H1 (cell line): ENCODE data around the gene KRTAP9-7. TPM values are rescaled to one million over a fixed set of nuclear protein-coding genes. Genes with fewer than 3 reads are reported as not detected.

ENCODE experiments used
- CTCF ChIA-PET: fragments of 300-600 bp; sonication (Branson Sonifier 250); formaldehyde crosslinking; loops from one replicate; lab custom pipeline; 2021; ENCODE audit not compliant: partially characterized antibody; lab: Charles Lee
- POLR2A ChIA-PET: fragments of 300-600 bp; sonication (Branson Sonifier 250); formaldehyde crosslinking; loops from one replicate; lab custom pipeline; 2021; ENCODE audit warnings: inconsistent platforms; ENCODE audit not compliant: partially characterized antibody; lab: Charles Lee
- DNase-seq, 2 experiments: peaks; one replicate each; pipeline versions ENCODE4 v3.0.0 to v3.0.0-alpha.2; 2010 to 2022; ENCODE audit warnings: low spot score in 2 of 2, low read depth in 1 of 2, mixed read lengths in 1 of 2
- FAIRE-seq: peaks from 2 replicates; lab custom pipeline; 2011; peaks lifted over from hg19 to GRCh38; lab: Jason Lieb, UNC
- H2AFZ ChIP-seq: 2 replicates; pipeline ENCODE4 v1.8.1; 2012; ENCODE audit warnings: low read length, inconsistent platforms
- H2AK5ac ChIP-seq: 2 replicates; pipeline ENCODE4 v1.6.1; 2013; ENCODE audit warnings: low read depth, low read length
- H2BK120ac ChIP-seq: replicated peaks from 2 replicates; pipeline ENCODE3; 2013; ENCODE audit warnings: low read depth, low read length, inconsistent platforms
- H2BK12ac ChIP-seq: 2 replicates; pipeline ENCODE4 v1.6.1; 2013; ENCODE audit warnings: low read depth, low read length
- H2BK15ac ChIP-seq: 2 replicates; pipeline ENCODE4 v1.6.1; 2013; ENCODE audit warnings: low read length
- H2BK20ac ChIP-seq: 2 replicates; pipeline ENCODE4 v1.6.1; 2013; ENCODE audit warnings: low read length
- H2BK5ac ChIP-seq: 2 replicates; pipeline ENCODE4 v1.6.1; 2013; ENCODE audit warnings: low read depth, low read length
- H3K14ac ChIP-seq: 2 replicates; pipeline ENCODE4 v1.6.1; 2013; ENCODE audit warnings: inconsistent platforms; ENCODE audit not compliant: insufficient read length
- H3K18ac ChIP-seq: 2 replicates; pipeline ENCODE4 v1.6.1; 2013; ENCODE audit warnings: low read length; ENCODE audit errors: extremely low read depth
- H3K23ac ChIP-seq: 2 replicates; pipeline ENCODE4 v1.6.1; 2013; ENCODE audit warnings: inconsistent platforms; ENCODE audit not compliant: insufficient read length
- H3K23me2 ChIP-seq: 2 replicates; pipeline ENCODE4 v1.6.1; 2013; ENCODE audit warnings: low read depth, low read length
- H3K27ac ChIP-seq: 2 replicates; pipeline ENCODE4 v1.6.1; 2011; ENCODE audit warnings: low read depth, low read length, inconsistent platforms
- H3K27me3 ChIP-seq, 4 experiments: replicated peaks in 1 of 4; 1 replicate in 1 of 4; 2 replicates in 3 of 4; pipeline versions ENCODE4 v1.6.1 to v1.8.1; 2011 to 2013; ENCODE audit warnings: low read length in 3 of 4, mild to moderate bottlenecking in 3 of 4, inconsistent platforms in 2 of 4, mixed read lengths in 2 of 4, moderate library complexity in 1 of 4; ENCODE audit not compliant: control insufficient read depth in 3 of 4, insufficient read depth in 3 of 4; ENCODE audit errors: extremely low read depth in 1 of 4
- H3K36me3 ChIP-seq, 4 experiments: 2 replicates each; pipeline versions ENCODE4 v1.6.1 to v1.8.1; 2011 to 2013; ENCODE audit warnings: mild to moderate bottlenecking in 4 of 4, low read length in 3 of 4, moderate library complexity in 2 of 4, control low read depth in 1 of 4, inconsistent platforms in 1 of 4; ENCODE audit not compliant: insufficient read depth in 4 of 4, control insufficient read depth in 2 of 4
- H3K4ac ChIP-seq: replicated peaks from 2 replicates; pipeline ENCODE3; 2013; ENCODE audit warnings: low read length, low read depth, mixed read lengths, inconsistent platforms; ENCODE audit not compliant: insufficient read length
- H3K4me1 ChIP-seq, 4 experiments: replicated peaks in 1 of 4; 1 replicate in 1 of 4; 2 replicates in 3 of 4; pipeline versions ENCODE4 v1.6.1 to v1.8.1; 2011 to 2013; ENCODE audit warnings: low read length in 3 of 4, inconsistent platforms in 2 of 4, mixed read lengths in 1 of 4; ENCODE audit not compliant: insufficient read depth in 4 of 4, control insufficient read depth in 3 of 4
- H3K4me2 ChIP-seq, 2 experiments: 2 replicates each; pipeline versions ENCODE4 v1.6.1 to v1.8.1; 2011 to 2013; ENCODE audit warnings: low read depth in 2 of 2, low read length in 2 of 2, control low read depth in 1 of 2, inconsistent platforms in 1 of 2, mild to moderate bottlenecking in 1 of 2; ENCODE audit not compliant: insufficient read depth in 1 of 2
- H3K4me3 ChIP-seq, 4 experiments: fragments of 200-600, 300-600 bp in 1 of 4; sonication (generic), shearing (Covaris generic), sonication (Bioruptor Twin) in 1 of 4; 2 replicates each; pipeline versions ENCODE4 v1.5.1 to v1.8.1; 2011 to 2016; ENCODE audit warnings: low read length in 4 of 4, low read depth in 3 of 4, control low read depth in 2 of 4, inconsistent platforms in 2 of 4, mild to moderate bottlenecking in 2 of 4, mixed read lengths in 1 of 4, moderate library complexity in 1 of 4; ENCODE audit not compliant: insufficient read depth in 2 of 4; ENCODE audit errors: extremely low read depth in 1 of 4
- H3K56ac ChIP-seq: replicated peaks from 2 replicates; pipeline ENCODE3; 2013; ENCODE audit warnings: low read depth, mild to moderate bottlenecking, mixed read lengths, low read length, inconsistent platforms; ENCODE audit not compliant: insufficient read length
- H3K79me1 ChIP-seq: 2 replicates; pipeline ENCODE4 v1.6.1; 2013; ENCODE audit warnings: low read depth, low read length, control low read depth
- H3K79me2 ChIP-seq, 2 experiments: 2 replicates each; pipeline versions ENCODE4 v1.6.1 to v1.8.1; 2012 to 2013; ENCODE audit warnings: low read length in 2 of 2, mild to moderate bottlenecking in 2 of 2, inconsistent platforms in 1 of 2; ENCODE audit not compliant: insufficient read depth in 2 of 2, control insufficient read depth in 1 of 2
- H3K9ac ChIP-seq, 4 experiments: replicated peaks in 1 of 4; 1 replicate in 1 of 4; 2 replicates in 3 of 4; pipeline versions ENCODE4 v1.6.1 to v1.8.1; 2011 to 2013; ENCODE audit warnings: low read depth in 3 of 4, low read length in 3 of 4, control low read depth in 2 of 4, mild to moderate bottlenecking in 2 of 4, moderate library complexity in 2 of 4, inconsistent platforms in 1 of 4; ENCODE audit errors: extremely low read depth in 1 of 4
- H3K9me3 ChIP-seq, 2 experiments: 2 replicates each; pipeline versions ENCODE4 v1.6.1 to v1.8.1; 2012 to 2013; ENCODE audit warnings: mild to moderate bottlenecking in 2 of 2, moderate library complexity in 2 of 2, control low read depth in 1 of 2, inconsistent platforms in 1 of 2, low read depth in 1 of 2, low read length in 1 of 2, mixed read lengths in 1 of 2; ENCODE audit not compliant: insufficient read depth in 2 of 2
- H4K20me1 ChIP-seq, 2 experiments: replicated peaks in 1 of 2; 2 replicates each; pipeline versions ENCODE3 to v1.8.1; 2011 to 2013; ENCODE audit warnings: inconsistent platforms in 2 of 2, low read length in 2 of 2, mild to moderate bottlenecking in 1 of 2; ENCODE audit not compliant: insufficient read depth in 2 of 2, control insufficient read depth in 1 of 2
- H4K5ac ChIP-seq: 2 replicates; pipeline ENCODE4 v1.6.1; 2013; ENCODE audit warnings: low read length, low read depth, mixed read lengths, inconsistent platforms; ENCODE audit not compliant: insufficient read length
- H4K8ac ChIP-seq: 2 replicates; pipeline ENCODE4 v1.8.0; 2013; ENCODE audit warnings: mild to moderate bottlenecking, moderate library complexity, low read length, inconsistent platforms; ENCODE audit not compliant: insufficient read depth; ENCODE audit errors: extremely low read depth
- H4K91ac ChIP-seq: replicated peaks from 2 replicates; pipeline ENCODE3; 2013; ENCODE audit warnings: low read length, mixed read lengths, inconsistent platforms; ENCODE audit not compliant: insufficient read length
- CREB1 ChIP-seq: IDR thresholded peaks from 2 replicates; pipeline ENCODE4 v1.6.1; 2012; ENCODE audit warnings: inconsistent platforms
- WGBS, 2 experiments: shearing (Covaris generic) in 1 of 2; methylation state at CpG; one replicate each; pipeline versions ENCODE4 v1.1.6 to v1.1.7; 2013 to 2015; ENCODE audit warnings: low lambda C conversion rate in 2 of 2, mixed read lengths in 2 of 2, inconsistent platforms in 1 of 2, low coverage in 1 of 2, missing lambda C conversion rate in 1 of 2; ENCODE audit not compliant: insufficient replicate concordance in 2 of 2, insufficient coverage in 1 of 2, insufficient read length in 1 of 2; ENCODE audit errors: extremely low coverage in 1 of 2, missing lambda C conversion rate in 1 of 2; 5-methylcytosine and 5-hydroxymethylcytosine counted together
- polyA plus RNA-seq, 7 experiments: library from polyadenylated mRNA; depleted of rRNA in 3 of 7; stranded (reverse) in 5 of 7; unstranded in 2 of 7; fragments of >200 nt in 5 of 7; fragments of 200-250 nt in 2 of 7; gene quantifications; 1 replicate in 5 of 7; 2 replicates in 1 of 7; 4 replicates in 1 of 7; pipeline versions ENCODE4 v1.2.1 to v1.2.3, GENCODE V29; 2011 to 2013; ENCODE audit warnings: missing spikeins in 2 of 7, mixed read lengths in 2 of 7
- total RNA-seq: library from RNA; stranded (reverse); fragmentation: NEBNext Ultra II Directional; extraction: Animal tissue kit (Norgen Biotek cat#: 25700); gene quantifications from 2 replicates; pipeline ENCODE4 v1.2.1, GENCODE V29; 2021

KRTAP9-7 gene
- total and polyA plus RNA-seq, 2 of the 8 experiments (the other 6 are each of a cell fraction or from before 2014, with no cell fraction given): not detected

DNA sequence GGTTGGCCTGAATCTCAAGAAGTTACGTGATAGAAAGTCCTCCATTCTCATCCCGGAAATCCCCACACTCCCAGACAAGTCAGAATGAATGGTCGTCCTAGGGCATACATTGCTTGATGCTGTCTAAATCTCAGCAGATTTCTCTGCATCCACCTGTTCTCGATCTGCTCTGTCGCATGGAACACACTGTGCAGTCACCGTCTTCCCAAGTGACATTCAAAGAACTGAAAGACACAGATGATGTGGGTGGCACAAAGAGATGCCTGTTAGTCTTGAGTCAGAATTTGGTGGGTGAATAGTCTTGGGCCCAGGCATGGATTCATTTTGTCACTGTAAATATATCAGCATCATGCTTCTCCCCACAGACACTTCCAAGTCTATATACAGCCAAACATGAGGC, 43.8 kb upstream of the KRTAP9-7 start:
- Histone ChIP-seq H3K27me3 (no peaks in the 10 kb centered on the region), H2BK20ac (no peak overlapping the region)
- POLR2A ChIA-PET: no interaction called here
- no peak for TF ChIP-seq CREB1

More for the DNA sequence above, 43.8 kb upstream of the KRTAP9-7 start:
- CTCF ChIA-PET: no interaction called here
- WGBS, 2 experiments: 95% methylated on average over 6 of the region's 6 CpGs; no CpG with 5 or more reads in 1 of the 2 experiments
- Histone ChIP-seq H3K23me2 (no peaks in the 10 kb centered on the region), H3K4me1 (no peaks in the 10 kb centered on the region; a peak in 1 of 7 replicates), H3K4me2 (no peak overlapping the region), H2BK12ac (no peak overlapping the region), H3K9me3 (no peaks in the 10 kb centered on the region), H4K5ac (no peak overlapping the region), H2AFZ (no peak overlapping the region), H2BK120ac (no peak overlapping the region), H2BK5ac (no peak overlapping the region), H3K4me3 (no peak overlapping the region), H3K56ac (no peak overlapping the region), H3K9ac (no peak overlapping the region), H4K8ac (no peak overlapping the region), H3K4ac (no peak overlapping the region), H3K79me1 (no peaks in the 10 kb centered on the region), H3K14ac (no peak overlapping the region), H3K27ac (no peak overlapping the region), H2BK15ac (0 out of 2 replicates have a peak overlapping the region, but pooled peaks have one; percentile 12), H3K18ac (no peak overlapping the region), H2AK5ac (no peak overlapping the region), H4K91ac (no peak overlapping the region), H3K36me3 (no peaks in the 10 kb centered on the region), H3K79me2 (no peaks in the 10 kb centered on the region), H3K23ac (no peak overlapping the region), H4K20me1 (no peaks in the 10 kb centered on the region)
- FAIRE-seq: no peak
- DNase-seq: no peak
